HG03066 (cell line): Measurements from ENCODE around the gene PRRT3.

Source experiments
- ATAC-seq: cut with Tn5 transposase; IDR thresholded peaks from one replicate; pipeline ENCODE4 v1.9.1; 2021; ENCODE audit warnings: low read depth; ENCODE audit not compliant: unreplicated experiment

The PRRT3 gene

DNA sequence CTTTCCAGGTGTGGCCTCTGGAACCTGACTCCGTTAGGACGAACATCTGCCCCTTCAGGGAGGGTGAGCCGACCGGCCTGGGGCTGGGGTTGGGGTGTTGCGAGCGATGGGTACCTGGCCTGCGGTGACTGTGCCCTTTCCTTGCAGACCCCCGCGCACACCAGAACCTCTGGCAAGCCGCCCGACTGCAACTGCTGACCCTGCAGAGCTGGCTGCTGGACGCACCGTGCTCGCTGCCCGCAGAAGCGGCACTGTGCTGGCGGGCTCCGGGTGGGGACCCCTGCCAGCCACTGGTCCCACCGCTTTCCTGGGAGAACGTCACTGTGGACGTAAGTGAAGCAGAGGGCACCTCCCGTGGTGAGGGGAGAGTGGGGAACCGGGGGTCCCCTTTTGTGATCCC lies 24.1 kb downstream of the PRRT3 start:
- no peak for ATAC-seq

DNA sequence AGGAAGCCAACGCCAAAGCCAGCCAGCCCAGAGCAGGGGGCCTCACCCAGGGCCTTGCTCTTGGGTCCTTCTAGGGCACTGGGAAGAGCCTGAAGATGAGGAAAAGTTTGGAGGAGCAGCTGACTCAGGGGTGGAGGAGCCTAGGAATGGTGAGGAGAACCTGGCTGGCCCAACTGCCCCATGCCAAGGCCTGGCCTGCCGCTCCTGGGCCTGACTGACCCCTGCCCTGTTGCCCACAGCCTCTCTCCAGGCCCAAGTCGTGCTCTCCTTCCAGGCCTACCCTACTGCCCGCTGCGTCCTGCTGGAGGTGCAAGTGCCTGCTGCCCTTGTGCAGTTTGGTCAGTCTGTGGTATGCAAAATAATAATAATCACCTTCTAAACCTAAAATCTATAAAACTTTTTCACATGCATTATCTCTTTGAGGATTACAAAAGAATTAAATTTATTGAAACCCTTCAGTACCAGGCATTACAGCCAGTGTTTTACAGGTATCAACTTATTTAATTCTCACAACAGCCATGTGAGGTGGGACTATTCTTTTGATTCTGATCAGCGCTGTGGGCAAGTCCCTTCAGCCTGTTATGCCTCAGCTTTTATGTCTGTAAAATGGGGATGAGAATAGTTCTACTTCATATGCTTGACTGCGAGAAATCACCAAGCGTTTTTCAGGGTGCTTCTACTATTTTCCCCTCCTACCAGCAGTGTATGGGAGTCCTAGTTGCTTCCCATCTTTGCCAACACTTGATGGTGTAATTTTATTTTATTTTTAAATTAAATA lies 33.8 kb downstream of the PRRT3 start:
- no peak for ATAC-seq

DNA sequence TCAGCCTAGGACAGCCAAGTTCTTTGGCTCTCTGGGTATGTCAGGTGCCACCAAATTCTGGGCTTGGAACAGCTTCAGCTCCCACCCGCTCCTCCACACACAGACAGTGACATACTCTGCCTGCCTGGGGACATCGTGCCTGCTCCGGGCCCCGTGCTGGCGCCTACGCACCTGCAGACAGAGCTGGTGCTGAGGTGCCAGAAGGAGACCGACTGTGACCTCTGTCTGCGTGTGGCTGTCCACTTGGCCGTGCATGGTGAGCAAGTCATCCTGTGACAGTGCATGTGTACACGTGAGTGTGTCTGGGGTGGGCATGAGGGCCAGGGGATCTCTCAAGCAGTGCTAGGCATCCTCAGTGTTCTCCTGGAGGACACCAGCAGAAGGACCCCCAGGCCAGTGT lies 34.4 kb downstream of the PRRT3 start:
- no peak for ATAC-seq

DNA sequence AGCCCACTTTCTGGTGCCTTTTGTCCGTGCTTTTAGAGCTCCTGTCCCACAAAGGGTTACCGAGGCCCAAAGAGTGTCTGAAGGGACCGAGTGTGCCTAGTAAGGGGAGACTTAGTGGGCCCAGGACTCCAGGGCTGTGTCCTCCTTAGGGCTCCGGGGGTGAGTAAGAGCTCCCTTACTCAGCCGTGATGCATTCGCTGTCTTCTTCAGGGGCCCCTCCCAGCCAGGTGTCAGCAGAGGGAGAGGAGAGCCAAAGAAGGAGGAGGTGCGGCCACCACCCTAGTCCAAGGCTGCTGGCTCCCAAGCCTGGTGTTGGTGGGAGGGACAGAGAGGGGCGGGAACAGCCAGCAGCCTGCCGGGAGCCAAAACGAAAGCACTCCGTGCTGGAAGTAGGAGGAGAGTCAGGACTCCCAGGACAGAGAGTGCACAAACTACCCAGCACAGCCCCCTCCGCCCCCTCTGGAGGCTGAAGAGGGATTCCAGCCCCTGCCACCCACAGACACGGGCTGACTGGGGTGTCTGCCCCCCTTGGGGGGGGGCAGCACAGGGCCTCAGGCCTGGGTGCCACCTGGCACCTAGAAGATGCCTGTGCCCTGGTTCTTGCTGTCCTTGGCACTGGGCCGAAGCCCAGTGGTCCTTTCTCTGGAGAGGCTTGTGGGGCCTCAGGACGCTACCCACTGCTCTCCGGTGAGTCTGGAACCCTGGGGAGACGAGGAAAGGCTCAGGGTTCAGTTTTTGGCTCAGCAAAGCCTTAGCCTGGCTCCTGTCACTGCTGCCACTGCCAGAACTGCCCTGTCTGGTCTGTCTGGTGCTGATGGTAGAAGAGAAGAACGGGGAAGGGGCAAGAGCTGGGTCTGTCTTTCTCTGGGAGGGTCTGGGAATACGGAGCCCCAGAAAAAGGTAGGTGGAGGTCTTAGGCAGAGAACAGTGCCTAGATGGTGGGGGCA lies 35.2 kb downstream of the PRRT3 start, which contains the start of gene IL17RC:
TSS of gene IL17RC (plus strand) at position 365 of the 947 bp plus-strand sequence. CDS start at position 583, 218 bp downstream.
- no peak for ATAC-seq

DNA sequence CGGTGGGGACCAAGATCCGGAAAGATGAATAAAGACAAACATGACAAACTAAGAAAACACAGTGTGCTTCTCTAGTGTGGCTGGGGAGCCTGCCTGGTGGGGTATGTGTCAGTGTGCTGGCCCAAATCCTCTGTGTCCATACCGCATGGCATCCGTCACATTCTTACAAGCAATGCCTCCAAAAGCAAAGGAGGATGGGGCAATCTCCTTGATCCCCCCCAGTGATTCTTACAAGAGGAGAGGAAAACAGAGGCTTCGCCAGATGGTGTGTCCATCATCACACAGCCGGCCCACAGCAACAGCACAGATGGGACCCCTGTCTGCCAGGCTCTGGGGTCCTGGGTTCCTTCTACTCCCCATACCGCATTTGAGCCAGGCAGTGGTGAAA lies 35.9 kb downstream of the PRRT3 start:
- ATAC-seq = no peak

DNA sequence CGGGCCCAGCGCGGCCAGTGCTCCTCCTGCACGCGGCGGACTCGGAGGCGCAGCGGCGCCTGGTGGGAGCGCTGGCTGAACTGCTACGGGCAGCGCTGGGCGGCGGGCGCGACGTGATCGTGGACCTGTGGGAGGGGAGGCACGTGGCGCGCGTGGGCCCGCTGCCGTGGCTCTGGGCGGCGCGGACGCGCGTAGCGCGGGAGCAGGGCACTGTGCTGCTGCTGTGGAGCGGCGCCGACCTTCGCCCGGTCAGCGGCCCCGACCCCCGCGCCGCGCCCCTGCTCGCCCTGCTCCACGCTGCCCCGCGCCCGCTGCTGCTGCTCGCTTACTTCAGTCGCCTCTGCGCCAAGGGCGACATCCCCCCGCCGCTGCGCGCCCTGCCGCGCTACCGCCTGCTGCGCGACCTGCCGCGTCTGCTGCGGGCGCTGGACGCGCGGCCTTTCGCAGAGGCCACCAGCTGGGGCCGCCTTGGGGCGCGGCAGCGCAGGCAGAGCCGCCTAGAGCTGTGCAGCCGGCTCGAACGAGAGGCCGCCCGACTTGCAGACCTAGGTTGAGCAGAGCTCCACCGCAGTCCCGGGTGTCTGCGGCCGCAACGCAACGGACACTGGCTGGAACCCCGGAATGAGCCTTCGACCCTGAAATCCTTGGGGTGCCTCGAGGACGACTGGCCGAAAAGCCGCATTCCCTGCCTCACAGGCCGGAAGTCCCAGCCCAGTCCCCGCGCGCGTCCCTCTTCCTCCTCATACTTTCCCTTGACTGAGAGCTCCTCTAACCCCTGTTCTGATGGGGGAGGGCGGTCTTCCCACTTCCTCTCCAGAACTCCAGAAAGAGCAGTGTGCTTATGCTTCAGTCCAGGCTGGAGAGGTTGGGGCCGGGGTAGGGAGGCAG lies 36.7 kb downstream of the PRRT3 start:
- ATAC-seq = peak; percentile 37

DNA sequence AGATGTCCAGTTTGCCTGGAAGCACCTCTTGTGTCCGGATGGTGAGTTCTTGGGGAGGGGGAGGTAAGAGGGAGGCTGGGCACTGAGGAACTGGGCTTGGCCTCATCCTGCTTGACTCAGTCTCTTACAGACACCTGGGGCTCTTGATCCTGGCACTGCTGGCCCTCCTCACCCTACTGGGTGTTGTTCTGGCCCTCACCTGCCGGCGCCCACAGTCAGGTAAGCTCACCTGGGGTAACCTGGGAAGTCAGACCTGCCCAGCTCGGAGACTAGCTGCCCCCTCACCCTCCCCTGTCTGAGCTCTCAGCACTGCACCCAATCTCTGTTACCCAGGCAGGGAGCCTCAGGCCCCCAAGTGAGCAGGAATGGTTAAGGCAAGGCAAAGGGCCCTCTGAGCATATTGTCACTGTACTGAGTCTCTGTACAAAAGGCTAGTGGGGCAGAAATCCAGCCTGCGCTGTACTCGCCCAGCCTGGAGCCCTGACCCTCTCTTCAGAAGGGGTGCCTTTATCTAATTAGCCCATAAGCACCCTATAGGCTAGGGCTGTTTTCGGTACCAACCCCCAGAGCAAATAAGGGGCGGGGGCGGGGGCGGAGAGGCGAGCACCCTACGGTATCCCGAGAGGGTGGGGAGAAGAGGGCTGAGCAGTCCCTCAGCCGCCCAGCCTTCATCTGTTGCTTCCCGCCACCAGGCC lies 37.5 kb downstream of the PRRT3 start:
- peak; percentile 41 for ATAC-seq

DNA sequence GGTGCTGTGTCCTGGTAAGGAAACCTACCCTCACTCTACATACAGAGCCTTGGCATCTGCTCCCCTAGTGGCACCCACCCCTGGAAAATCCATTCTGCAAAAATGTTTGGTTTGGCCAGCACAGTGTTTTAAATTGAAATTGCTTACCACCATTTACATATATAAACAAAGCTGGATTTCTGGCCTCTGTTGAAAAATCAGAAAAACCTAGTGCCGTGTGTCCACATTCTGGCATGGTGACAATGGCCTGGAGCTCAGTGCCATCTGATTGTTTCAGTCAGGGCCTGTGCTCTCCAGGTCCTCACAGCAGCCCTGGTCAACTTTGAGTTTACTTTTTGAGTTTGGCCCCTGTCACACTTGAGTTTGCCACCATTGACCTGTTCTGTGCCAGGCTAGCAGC lies 38.2 kb downstream of the PRRT3 start:
- ATAC-seq = no peak

DNA sequence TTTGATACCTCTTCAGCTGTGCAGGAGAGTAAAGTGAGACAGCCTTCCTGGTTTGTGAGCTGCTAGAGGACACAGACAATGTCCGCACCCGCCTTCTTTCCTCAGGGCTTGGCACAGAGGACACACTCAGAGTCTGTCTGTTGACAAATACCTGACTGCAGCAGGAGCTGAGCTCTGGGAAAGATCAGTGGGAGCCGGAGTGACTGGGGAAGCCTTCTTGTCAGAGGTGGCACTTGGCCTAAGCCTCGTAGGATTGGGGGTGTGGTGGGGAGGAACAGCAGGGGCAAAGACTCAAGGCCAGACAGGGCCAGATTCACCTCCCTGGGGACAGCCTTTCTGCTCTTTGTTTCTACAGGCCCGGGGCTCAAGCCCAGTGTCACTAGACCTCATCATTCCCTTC lies 38.6 kb downstream of the PRRT3 start:
- no peak for ATAC-seq

DNA sequence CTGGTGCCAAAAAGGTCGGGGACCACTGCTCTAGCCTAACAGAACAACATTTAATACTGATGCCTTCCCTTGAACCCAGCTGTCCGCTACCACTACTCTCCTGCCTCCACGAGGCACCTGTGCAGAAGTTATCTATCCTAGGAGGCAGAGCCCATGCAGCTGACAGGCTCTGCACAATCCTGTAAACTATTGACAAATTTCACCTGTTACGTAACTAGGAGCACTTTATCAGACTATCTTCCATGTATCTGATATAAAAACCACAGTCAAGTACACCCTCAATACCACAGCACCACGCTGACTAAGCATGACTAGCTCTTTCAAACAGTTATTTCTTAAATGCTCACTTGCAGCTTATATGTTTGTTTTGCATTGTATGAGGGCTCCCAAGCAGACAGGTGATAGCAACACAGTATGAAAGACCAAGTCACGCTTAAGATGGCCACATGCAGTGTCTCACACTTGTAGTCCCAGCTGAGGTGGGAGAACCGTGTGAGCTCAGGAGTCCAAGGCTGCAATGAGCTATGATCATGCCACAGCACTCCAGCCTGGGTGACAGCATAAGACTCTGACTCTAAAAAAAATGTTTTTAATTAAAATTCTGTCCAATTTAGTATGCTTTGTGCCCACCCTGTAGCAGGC lies 39.8 kb downstream of the PRRT3 start:
- ATAC-seq = no peak

DNA sequence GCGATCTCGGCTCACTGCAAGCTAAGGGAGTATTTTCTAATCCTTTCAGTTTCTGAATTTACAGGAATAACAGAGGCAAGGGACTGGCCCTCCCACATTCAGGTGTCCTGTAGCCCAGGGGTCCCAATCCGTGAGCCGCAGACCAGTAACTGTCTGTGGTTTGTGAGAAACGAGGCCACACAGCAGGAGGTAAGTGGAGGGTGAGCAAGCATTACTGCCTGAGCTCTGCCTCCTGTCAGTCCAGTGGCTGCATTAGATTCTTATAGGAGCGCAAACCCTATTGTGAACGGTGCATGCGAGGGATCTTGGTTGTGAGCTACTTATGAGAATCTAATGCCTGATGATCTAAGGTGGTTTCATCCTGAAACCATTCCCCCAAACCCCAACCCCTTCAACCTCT lies 40.3 kb downstream of the PRRT3 start:
- ATAC-seq = no peak

DNA sequence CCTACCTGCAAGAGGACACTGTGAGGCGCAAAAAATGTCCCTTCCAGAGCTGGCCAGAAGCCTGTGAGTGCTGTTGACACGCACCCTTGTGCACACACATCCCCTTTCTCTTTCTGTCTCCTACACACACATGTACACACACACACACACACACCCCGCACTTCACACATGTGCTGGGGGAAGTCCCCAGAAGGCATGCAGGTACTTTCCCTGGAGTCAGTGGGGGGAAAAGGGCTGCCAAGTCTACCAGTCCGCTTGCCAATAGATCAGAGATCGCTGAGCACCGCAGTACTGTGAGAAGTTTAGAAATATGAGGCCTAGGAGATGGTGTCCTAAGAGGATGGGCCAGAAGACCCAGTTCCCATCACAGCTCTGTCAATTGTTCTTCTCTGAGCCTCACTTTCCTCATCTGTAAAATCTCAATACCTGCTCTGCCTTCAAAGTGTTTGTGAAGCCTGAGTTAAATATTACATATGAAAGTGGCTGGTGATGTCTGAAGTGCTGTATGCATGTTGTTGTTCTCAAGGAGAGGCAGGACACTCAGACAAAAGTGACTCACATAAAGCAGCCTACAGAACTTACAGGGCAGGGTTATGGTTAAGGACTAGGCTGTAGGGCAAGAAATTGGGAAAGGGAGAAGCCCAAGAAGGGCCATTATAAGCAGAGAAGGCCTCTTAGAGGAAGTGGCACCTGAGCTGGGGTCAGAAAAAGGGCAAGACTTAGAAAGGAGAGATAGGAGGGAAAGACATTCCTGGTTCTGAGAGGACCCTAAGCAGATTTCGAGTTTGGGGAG lies 42.8 kb downstream of the PRRT3 start:
- no peak for ATAC-seq

DNA sequence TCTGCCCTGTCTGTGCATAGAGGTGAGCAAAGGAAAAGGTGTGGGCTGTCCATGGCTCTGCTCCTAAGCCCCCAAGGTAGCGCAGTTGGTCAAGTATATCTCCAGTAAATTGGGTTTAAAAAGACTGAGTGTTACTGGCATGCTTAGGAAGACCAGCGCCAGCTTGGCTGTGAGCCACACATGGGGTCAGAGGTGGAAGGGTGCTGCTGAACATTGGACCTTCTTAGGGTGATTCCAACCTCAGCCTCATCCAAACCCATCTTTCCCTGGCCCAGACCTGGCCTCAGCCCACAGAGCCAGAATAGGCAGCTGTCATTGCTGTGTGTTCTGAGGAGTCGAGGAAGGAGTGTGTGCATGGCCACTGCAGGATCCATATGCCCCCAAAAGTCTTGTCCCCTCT lies 43.9 kb downstream of the PRRT3 start:
- ATAC-seq = no peak

DNA sequence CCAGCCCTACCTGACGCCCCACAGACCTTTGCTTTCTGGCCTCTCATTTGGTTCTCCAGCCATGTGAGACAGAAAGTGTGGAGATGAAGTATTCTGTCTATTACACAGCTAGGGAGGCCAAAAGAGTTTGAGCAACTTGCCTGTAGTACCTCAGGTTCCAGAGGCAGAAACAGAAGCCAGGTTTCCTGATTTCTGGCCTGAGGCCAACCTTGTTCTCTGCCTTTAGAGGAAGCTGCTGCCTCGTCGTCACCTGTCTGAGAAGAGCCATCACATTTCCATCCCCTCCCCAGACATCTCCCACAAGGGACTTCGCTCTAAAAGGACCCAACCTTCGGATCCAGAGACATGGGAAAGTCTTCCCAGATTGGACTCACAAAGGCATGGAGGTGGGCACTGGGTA lies 45.7 kb downstream of the PRRT3 start:
- no peak for ATAC-seq

DNA sequence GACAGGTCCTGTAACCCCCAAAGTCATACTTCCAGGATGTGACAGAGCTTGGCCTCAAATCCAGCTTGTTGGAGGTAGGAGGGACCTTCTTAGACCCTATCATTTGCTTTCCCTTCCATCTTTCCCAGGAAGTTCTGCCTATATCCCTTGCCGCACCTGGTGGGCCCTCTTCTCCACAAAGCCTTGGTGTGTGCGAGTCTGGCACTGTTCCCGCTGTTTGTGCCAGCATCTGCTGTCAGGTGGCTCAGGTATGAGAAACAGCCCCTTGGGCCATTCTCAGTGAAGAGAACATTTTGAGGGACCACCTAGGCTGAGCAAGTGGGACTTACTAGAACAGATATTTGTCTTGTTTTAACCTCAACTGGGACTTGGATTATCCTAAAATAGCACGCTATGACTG lies 48.3 kb downstream of the PRRT3 start:
- no peak for ATAC-seq

DNA sequence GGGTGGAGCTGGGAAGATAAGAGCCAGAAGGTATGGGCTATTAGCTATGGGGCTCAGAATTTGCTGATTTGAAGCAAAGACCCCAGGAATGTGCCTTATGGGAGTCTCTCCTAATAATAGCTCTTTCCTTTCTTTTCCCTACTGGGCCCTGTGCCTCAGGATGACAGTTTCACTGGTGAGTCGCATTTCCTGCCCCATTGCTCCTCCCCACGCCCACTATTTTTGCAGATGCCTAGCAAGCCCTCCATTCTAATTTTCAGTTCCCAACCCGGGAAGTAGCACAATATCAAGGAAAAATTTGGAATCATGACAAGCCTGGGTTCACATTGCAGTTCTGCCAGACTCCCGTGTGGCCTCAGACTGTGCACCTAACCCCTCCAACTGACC lies 49.0 kb downstream of the PRRT3 start:
- ATAC-seq = no peak

DNA sequence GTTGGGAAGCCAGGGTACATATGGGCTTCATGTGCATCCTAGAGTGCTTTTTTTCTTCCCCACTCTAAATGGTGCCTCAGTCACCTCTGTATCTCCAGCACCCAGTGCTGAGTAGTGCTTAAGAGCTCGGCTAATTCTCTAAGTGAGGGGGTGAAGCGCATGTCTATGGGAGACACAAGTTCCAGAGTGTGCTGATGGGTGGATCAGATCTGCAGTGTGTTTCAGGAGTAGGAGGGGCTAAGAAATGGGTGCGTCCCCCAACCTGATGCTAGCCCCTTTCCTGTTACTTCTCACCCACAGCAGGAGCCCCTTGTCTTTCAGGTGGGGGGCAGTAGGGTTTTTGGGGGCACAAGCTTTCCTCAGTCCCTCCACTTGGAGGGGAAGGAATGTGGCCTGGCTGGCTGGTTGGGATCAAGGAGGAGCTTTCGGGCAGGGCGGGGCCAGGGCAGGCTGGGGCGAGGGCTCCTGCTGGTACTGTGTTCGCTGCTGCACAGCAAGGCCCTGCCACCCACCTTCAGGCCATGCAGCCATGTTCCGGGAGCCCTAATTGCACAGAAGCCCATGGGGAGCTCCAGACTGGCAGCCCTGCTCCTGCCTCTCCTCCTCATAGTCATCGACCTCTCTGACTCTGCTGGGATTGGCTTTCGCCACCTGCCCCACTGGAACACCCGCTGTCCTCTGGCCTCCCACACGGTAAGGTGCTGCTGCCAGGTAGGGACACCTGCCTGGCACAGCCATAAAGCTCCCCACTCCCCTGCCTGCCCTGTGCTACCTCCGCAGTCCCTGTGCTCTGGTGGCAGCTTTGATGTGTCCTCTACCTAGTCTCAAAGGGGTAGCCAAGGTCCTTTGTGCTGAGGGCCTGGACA lies 49.6 kb downstream of the PRRT3 start, which contains the start of gene IL17RE:
TSS of gene IL17RE (plus strand) at position 477 of the 866 bp plus-strand sequence. CDS start at position 562, 85 bp downstream.
- no peak for ATAC-seq

DNA sequence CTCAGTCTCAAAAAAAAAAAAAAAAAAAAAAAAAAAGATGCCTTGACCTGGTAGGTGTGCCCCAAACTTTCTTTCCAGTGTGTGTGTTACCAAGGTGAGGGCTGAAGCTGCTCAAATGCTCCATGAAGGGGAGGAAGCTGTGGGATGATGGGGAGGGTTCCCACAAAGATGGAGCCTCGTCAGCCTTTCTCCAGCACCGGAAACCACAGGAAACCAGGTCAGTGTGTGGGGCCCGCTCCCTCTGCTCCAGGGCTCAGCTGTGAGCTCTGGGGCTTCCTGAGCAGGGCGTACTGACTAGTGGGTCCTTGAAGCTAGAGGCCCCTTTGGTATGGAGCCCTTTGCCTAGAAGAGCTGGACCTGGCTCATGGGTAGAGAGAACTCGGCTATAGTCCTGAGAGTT lies 50.2 kb downstream of the PRRT3 start:
- ATAC-seq = no peak
